GM18873 (cell line): ENCODE measurements around the gene CITED2.
A peak's percentile ranks its signal among the peaks of the same experiment; 100 is the strongest.
"Not testable (repeated sequence)": the region's sequence is repeated elsewhere in the genome, so short reads cannot be mapped to it uniquely, and the experiment has no call there.

Source experiments
- ATAC-seq: cut with Tn5 transposase; IDR thresholded peaks from one replicate; pipeline ENCODE4 v1.9.1; 2021; ENCODE audit warnings: mild to moderate bottlenecking, moderate library complexity, moderate number of reproducible peaks; ENCODE audit not compliant: unreplicated experiment, low FRiP score

CITED2 gene, protein sequence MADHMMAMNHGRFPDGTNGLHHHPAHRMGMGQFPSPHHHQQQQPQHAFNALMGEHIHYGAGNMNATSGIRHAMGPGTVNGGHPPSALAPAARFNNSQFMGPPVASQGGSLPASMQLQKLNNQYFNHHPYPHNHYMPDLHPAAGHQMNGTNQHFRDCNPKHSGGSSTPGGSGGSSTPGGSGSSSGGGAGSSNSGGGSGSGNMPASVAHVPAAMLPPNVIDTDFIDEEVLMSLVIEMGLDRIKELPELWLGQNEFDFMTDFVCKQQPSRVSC

DNA sequence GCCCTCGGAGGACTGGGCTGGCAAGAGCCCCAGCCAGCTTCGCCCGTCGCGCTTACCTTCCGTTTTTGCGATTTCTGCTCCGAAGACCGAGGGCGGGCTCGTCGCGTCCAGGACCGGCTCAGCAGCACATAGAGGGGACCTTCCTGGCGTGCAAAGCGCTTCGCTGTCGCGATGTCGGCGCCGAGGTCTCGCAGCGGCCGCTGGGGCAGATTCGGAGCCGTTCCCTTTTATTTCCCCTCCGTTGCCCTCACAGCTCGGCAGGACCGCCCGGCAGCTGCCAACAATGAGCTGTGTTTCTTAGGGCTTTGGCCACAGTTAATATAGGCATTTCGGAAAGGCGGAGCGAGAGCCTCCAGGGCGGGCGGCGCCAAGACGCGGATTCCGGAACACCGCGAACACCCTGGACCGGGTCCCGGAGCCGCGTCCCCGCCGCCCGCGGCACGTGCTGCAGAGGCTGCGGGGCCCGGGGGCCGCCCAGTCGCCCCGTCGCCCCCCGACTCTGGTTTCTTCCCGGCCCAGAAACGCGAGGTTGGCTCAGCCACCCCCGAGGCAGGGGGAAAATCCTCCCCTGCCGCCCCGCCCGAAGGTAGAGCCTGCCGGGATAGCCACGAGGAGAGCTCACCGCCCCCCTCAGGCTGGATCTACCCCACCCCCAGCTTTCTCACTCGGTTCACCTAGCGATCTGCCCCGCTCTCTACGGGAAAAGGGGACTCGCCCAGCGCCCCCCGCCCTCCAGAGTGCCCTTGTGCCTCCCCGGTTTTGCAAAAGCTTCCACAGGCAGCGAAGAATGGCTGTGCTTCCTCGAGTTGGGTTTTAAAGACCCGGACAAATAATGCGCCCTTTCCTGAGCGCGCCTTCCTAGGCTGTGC, at the start of gene CITED2:
Gene CITED2, minus strand, starts transcription at position 292 of the 869 bp plus-strand sequence. CDS start 704 bp downstream, outside the sequence.
- peak; percentile 64 for ATAC-seq

DNA sequence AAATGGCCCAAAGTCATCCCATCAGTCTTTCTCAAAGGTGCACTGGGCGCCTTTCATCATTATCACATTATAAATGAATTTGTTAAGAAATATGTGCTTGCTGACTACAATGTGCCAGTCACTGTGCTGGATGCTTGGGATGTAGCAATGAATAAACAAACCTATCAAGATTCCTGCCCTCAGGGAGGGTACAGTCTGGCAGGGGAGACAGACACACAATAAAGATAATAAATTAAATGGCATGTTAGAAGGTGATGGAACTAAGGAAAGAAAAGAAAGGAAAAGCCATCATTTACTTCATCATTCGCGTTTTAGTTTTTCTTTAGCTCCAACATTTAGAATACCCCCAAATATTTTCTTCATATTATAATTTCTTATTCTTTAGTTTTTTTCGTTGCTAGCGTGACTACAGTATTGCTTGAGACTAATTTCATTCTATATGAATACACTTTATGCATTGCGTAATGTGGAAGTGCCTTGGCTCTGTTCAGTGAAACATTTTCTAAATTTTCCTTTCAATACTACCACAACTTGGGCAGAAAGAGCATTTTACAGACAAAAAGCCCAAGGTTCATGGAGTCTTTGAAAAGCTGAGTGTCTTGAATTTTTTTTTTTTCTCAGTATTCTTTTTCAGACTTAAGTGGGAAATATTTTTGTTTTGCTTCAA, 48.7 kb upstream of the CITED2 start:
- no peak for ATAC-seq

DNA sequence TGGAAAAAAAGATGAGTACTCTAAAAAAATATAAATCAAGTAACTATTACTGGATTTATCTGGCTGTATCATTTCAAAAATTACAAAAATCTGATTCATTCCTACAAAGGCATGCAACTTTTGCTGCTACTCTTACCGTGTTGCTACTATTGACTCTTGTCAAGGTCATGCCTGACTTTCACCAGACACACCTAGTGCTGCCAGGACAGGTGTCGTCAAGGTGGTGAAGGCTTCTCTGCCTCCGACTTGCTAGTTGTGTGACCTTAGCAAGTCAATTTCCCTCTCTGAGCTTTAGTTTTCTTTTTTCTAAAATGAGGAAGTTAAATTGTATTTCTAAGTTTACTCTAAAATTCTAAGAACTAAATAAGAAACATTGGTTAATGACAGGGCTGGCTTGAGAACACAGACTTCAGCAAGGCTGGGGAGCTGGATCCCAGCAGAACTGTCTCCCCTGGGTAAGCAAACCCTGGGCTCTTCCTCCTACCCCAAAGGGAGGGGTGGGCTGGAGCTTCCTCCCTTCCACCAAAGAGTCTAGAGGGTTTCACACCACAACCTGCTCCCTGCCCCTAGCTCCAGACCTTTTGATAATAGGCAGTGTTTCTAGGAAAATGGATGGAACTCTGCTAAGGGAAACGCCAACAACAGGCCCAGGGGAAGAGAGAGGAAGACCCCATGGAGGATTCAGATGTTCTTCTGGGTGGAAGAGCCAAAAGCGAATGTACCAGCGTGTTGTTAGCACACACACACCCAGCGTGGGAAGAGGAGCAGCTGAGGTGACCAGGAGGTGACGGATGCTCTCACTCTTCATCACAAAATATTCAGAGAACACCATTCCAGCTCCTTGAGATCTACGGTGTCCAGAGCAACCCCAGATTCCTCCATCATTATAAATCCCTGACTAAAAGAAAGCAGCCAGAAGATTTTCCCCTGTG, 47.9 kb upstream of the CITED2 start:
- ATAC-seq: no peak

DNA sequence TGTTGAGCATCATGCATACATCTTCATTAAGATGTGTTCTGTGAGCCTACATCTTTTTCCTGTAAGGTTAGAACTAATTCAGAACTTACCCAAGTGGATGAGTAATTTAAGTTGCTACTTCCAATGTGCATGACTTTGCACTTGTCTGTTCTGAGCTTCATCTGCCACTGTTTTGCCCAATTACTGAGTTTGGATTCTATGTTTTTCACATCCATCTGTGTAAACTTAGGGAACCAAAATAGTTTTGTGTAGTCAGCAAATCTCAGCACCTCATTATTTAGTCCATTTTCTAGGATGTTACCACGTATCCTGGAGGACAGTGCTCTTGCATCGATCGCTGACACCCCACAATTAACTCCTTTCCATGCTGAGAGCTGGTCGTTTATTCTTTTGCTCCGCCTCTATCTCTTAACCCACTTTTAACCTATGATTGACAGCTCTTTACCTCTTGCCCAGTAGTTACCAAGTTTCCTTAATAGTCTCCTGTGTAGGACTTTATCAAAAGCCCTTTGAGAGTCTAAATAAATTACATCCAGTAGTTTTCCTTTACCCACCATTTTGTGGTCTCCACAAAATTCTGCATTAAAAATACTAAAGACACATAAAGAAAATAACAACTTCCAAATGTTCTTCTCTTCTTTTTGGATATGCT, 44.2 kb upstream of the CITED2 start:
- no peak for ATAC-seq

DNA sequence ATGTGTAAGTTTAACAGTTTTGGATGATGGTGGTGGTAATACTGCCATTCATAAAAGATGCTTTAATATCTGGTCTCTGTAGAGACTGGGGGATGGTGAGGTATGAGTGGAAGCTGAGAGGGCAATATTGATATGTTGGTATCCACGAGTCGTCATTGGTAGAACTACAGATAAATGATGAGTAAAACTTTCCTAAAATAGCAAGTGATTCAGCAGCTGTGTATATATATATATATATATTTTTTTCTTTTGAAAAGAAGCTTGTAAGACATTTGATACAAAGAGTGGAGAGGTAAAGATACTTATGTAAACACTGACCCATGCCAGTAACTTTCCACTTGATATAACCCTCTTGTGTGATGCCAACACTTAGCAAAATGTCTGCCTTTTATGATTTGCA, 41.7 kb upstream of the CITED2 start:
- ATAC-seq: no peak

DNA sequence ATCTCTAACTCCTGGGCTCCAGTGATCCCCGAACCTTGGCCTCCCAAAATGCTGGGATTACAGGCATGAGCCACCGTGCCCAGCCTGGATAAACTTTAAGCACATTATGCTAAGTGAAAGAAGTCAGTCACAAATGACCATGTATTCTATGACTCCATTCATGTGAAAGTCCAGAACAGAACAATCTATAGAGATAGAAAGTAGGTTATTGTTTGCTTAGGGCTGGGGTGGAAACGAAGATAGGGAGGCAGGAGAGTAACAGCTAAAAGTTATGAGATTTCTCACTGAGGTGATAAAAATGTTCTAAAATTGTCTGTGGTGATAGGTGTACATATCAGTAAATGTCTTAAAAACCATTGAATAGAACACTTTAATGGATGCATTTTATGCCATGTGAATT, 40.9 kb upstream of the CITED2 start:
- ATAC-seq: no peak

DNA sequence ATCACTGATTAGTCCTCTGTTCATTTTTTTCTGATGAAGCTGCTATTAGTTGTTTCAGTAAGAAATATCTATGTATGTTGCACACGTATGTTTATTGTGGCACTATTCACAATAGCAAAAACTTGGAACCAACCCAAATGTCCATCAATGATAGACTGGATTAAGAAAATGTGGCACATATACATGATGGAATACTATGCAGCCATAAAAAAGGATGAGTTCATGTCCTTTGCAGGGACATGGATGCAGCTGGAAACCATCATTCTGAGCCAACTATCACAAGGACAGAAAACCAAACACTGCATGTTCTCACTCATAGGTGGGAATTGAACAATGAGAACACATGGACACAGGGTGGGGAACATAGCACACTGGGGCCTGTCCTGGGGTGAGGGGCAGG, 37.7 kb upstream of the CITED2 start:
- not testable (repeated sequence) for ATAC-seq

DNA sequence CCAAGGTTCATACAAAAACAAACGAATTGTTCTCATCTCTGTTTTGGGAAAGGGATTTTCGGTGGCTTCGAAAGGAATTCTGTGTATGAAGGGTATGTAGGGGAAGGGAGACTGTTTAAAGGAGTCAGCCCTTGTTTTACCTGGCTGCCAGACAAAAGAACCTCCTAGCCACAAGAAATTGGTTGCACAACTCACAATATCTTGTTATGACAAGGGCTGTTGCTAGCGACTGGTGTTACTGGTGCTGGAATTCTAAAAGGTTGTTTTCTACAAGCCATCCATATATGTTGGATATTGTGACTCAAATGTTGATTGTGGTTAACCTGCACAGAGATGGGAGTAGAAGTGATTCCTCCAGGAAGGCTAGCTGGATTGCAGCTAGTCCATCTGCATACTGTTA, 34.6 kb upstream of the CITED2 start:
- no peak for ATAC-seq

DNA sequence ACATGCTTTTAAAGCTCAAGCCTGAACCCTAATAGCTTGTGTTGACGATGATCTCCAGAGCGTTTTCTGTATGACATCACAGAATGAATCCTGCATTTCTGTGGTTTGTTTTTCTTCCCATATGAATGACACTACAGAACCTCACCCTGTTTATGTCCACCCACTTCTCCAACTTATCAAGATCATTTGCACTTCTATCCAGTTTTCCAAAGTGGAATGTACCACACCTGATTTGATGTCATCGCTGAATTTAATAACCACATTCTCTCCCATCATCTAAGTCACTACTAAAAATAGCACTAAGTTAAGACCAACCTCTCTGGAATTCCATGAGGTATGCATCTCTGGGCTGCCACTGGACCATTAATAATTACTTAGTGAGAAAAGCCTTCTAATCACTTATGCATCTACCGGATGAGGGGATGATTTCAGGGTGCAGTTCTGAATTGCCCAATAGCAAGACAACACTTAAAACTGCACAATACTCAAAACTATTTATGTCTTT, 33.3 kb upstream of the CITED2 start:
- no peak for ATAC-seq

DNA sequence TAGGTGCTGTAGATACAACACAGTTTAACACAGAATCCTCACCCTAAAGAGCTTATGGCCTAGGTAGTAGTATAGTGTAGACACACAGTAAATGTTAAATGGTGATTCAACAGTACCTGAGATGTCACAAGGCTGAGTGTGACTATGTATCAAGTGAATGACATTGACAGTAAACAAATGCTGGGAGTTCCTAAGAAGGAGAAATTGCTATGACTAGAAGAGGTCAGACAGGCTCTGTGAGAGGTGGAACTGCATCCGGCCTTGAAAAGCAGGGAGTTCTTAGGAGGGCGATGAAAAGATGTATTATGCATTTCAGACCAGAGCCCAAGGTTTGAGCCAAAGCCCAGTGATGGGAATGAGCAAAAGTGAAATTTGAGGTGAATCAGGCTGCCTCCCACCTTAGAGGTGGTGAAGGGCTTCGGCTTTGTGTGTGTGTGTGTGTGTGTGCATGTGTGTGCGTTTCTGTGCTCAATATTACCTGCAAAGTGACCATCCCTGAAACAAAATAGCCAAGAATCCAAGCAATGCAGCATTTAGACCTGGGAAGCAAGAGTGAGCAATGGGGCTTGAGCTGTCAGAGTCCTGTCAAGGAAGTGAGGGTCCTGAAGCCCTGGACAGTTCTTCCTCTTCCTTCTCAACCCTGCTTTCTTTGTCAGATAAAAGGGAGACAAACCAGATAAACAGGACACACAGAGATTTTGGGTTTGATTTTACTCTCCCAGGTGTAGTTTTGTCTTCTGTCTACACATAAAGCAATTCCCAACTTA, 32.3 kb upstream of the CITED2 start:
- ATAC-seq: no peak

DNA sequence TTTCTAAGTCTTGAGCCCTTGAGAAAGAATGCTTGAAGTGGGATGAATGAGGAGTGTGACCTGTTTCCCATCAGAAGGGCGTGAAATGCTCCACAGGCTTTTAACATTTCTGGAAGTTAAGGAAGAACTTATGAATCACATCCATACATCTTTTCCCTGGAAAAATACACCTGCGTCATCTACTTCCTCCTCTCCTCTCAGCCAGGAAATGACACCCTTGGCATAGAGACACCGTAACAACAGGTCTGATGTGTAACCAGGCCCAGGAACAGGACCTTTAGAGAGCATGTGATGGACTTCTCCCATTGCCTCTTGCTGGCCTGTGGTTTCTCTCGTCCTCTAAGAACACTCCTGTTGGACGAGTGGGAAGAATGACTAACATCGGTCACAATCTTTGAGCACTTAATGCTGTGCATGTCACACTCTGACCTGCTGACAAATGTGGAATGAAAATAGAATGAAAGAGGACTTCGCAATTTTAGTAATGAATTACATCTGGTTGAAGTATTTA, 28.5 kb upstream of the CITED2 start:
- ATAC-seq: no peak

DNA sequence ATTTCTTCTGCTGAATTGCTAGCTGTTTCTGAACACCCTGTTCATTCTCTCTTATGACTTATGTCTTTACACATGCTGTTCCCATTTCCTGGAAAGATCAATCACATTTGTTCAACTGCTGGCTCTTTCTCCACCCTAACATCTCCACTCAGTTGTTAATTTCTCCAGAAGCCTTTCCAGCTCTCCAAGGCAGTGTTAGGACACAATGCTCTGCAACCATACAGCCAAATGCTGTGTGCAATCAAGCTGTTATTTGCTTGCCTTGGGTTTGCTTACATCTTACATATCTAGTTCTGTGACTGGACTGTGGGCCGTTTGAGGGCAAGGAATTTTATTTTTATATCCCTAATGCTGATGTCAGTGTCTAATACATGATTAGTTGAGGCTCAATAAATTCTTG, 24.2 kb upstream of the CITED2 start:
- ATAC-seq: no peak

DNA sequence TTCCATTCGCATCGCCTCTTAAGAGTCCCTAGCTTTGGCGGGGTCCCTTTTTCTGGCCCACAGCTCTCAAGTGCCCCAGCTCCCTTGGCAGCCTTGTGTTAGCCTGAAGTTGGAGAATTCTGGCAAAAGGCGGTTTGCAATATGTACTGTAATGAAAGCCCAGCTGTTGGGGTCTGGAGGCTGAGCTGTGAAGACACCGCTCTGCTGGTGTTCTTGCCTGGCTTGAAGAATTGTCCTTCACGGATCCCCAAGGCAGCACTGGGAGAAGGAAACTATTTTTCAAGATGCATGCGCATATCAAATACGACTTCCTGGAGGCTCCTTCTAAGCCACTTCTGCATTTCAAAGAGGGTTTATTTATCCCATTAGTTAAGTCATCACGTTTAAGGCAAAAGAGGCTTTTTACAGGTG, 21.4 kb upstream of the CITED2 start:
- no peak for ATAC-seq

DNA sequence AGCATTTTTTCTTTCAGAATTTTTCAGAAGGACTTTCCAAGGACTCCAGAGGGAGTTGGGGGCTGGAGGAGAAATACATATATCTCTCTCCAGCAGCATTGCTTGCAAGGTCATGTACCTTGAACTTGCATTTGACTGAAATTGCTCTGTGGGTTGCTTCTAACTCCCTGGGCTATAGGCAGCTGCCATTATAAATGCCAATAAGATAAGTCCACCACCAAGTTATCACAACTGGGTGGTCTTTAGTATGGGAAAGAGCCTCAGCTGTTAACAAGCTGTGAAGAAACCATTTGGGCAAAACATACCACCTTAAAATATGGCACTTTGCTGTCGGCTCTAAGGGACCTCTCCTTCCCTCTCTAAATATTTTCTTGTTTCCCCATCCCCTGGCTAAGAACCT, 20.9 kb upstream of the CITED2 start:
- no peak for ATAC-seq

DNA sequence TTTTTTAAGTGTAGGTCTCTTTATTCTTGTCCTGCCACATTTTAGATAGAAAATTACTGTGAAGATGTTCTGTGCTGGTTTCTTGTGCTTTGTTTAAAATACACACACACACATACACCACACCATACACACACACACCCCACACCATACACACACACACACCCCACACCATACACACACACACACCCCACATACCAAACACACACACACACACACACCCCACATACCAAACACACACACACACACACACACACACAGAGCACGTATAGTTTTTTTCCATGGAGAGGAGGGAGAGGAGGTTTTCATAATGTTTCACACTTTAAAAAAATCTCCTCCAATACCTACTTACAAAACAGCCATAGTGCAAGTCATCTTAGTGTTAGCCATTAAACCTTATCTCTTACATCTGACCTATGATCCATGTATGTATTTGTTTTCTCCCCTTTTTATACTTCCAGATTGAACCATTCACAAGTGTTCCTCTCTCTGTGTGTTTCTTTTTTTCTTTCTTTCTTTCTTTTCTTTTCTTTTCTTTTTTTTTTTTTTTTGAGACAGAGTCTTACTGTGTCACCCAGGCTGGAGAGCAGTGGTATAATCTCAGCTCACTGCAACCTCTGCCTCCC, 19.7 kb upstream of the CITED2 start:
- ATAC-seq: no peak

DNA sequence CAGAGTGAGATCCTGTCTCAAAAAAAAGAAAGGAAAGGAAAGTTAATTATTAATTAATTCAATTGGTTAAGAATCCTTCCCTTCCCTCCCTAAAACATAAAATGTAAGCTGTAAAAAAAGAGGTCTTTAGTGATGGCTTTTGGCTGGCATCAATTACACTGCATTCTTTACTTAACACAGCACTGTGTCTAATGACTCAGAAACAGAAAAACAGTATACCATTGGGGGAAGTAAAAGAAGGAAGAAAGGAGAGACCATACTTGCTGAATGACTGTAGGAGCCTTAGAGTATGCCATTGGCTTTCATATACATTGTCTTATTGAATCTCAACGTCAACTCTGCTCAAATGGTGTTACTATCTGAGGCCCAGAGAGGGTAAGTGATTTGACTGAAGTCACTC, 18.3 kb upstream of the CITED2 start:
- peak; percentile 100 for ATAC-seq

DNA sequence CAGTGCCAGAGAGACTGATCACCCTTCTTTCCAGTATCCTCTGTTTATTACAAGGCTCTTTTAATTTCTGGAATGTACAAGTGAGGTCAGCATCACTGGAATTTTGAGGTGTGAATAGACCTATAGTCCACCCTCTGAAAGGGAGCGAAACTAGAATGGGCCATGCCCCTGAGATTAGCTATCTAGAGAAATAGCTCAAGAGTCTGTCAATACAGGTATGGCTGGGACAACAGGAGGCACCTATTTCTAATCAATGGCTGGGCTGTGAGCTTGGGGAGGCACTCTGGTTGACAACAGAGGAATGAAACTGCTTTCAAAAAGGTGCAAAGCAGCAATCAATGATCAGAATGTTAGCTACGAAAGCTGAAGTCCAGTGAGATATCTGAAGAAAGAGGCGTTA, 17.3 kb upstream of the CITED2 start:
- ATAC-seq: no peak

DNA sequence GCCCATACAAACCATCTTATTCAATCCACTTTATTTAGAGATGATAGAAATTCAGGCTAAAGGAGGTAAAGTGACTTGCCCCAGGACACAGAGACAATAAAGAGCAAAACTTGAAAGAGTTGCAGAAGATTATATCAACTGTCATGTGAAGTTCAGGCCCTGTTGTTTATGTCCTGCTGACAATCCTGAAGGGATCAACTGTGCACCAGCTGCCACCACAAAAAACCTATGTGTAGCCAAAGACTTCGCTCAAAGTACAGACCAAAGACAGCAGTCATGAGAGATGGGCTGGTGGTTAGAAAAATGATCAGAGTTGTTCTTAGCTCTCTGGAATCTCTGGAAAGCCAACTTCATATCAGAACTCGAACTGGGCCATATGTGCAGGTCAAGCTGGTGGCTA, 16.0 kb upstream of the CITED2 start:
- ATAC-seq: no peak
